ENCODE results near the gene AK9.

The AK9 gene

GRCh38 chr6:109454496-109455436 lies 236.2 kb downstream of the AK9 start:
- DNase-seq = no peak

- no peak for DNase-seq
Observed at GRCh38 chr6:109453594-109454495, 237.2 kb downstream of the AK9 start.

GRCh38 chr6:109453156-109453555 lies 237.8 kb downstream of the AK9 start:
- no peak for DNase-seq

GRCh38 chr6:109452181-109452580 lies 238.8 kb downstream of the AK9 start:
- DNase-seq = no peak

GRCh38 chr6:109451376-109451775 lies 239.6 kb downstream of the AK9 start:
- DNase-seq = no peak

- no peak for DNase-seq
Observed at GRCh38 chr6:109450801-109451200, 240.2 kb downstream of the AK9 start.

GRCh38 chr6:109449795-109450673 lies 241.0 kb downstream of the AK9 start:
- no peak for DNase-seq

GRCh38 chr6:109449064-109449794 lies 241.8 kb downstream of the AK9 start:
- DNase-seq = no peak

GRCh38 chr6:109448615-109449014 lies 242.4 kb downstream of the AK9 start:
- no peak for DNase-seq

- DNase-seq = no peak
Observed at GRCh38 chr6:109447878-109448555, 243.0 kb downstream of the AK9 start.

- DNase-seq = no peak
Observed at GRCh38 chr6:109447087-109447486, 243.9 kb downstream of the AK9 start.

- DNase-seq = no peak
Observed at GRCh38 chr6:109446541-109446940, 244.5 kb downstream of the AK9 start.

GRCh38 chr6:109446072-109446471 lies 244.9 kb downstream of the AK9 start:
- no peak for DNase-seq

GRCh38 chr6:109445382-109445781 lies 245.6 kb downstream of the AK9 start:
- no peak for DNase-seq

GRCh38 chr6:109443425-109443950 lies 247.5 kb downstream of the AK9 start:
- DNase-seq = no peak

Data from NCI-H2227 treated with DMSO at 0.1 percent for 48 hours (cell line).